Measurements from ENCODE around the gene RBM12.

Gene RBM12

DNA sequence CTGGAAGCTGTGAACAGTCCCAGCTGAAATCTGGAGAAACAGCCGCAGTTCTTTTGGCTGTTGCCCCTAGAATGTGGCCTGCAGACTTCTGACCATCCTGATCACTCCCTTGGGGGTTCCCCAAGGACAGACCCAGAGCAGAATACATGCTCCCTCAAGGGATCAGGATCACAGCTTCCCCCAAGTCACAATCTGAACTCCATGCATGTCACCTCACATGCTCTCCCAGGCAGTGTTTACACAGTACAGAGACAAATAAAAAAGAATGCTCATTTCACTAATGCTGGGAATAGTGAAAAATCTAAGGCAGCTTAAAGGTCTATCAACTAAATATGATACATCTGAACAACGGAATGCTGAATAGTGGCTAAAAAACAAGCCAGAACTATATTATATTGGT is 28.6 kb downstream of the RBM12 start:
- 100% methylated on average over 1 of the region's 2 CpGs for WGBS, 2 experiments (ENCODE audit: insufficient coverage in 2 of 2)
- no peak overlapping the region for H3K27ac ChIP-seq (ENCODE audit: low read depth, low read length, severe bottlenecking)
- H3K36me3 ChIP-seq (ENCODE audit: control insufficient read depth, insufficient read depth, low read length) = peaks cover 23% of the 10 kb centered on the region
- H3K4me3 ChIP-seq (ENCODE audit: extremely low read depth, insufficient read depth, low read length, poor library complexity, severe bottlenecking) = no peak overlapping the region
- no peaks in the 10 kb centered on the region for H3K9me3 ChIP-seq (ENCODE audit: control insufficient read depth, low read length)
- no peaks in the 10 kb centered on the region for H3K4me1 ChIP-seq (ENCODE audit: control insufficient read depth, insufficient read depth, low read length, poor library complexity, severe bottlenecking)

DNA sequence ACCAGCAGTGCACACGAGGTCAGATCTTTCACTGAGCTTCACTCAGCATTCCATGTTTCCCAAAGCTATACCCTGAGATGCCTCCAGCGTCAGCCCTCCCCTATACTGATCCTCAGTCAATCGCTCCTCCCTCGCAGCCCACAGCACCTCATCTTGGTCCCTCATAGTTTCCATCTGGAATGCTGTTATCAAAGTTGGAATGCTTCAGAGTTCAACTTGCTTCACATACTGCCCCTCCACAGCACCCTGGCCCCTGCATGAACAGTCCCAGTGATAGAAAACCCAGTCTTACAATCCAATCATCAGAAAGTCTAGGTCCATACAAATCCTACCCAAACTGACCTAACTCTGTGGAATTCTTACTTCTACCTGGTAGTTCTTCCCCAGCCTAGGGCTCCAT is 29.0 kb downstream of the RBM12 start:
- no peak overlapping the region for H3K27ac ChIP-seq (ENCODE audit: low read depth, low read length, severe bottlenecking)
- no peaks in the 10 kb centered on the region for H3K4me1 ChIP-seq (ENCODE audit: control insufficient read depth, insufficient read depth, low read length, poor library complexity, severe bottlenecking)
- WGBS, 2 experiments (ENCODE audit: insufficient coverage in 2 of 2) = 85 to 93% methylated on average over 4 of the region's 4 CpGs
- H3K9me3 ChIP-seq (ENCODE audit: control insufficient read depth, low read length) = no peaks in the 10 kb centered on the region
- H3K36me3 ChIP-seq (ENCODE audit: control insufficient read depth, insufficient read depth, low read length) = peaks cover 27% of the 10 kb centered on the region
- H3K4me3 ChIP-seq (ENCODE audit: extremely low read depth, insufficient read depth, low read length, poor library complexity, severe bottlenecking) = no peak overlapping the region

DNA sequence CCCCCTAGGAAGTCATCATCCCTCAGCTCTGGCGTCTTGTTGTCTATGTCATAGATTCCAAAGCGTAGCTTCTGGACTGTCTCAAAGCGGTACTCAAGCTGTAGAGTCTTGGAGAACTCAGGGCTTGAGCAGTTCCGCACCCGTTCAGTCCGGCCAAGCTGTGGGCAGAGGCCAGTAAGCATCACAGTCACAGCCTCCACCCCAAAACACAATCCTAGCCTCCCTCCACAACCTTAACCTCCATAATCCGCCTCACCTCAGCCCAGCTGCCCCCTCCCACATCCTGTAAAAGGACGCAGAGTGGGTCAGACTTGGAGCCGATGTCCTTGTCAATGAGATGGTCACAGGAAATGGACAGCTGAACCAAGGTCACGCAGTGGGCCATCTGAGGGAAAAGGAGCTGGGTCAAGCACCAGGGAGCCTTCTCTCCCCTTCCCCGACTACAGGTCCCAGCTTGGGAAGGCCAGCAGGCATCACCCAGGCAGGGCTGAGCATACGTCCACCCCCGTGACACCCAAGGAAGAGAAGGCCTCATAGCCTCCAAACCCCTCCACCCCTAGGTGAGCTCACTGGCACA is 32.1 kb downstream of the RBM12 start:
- no peaks in the 10 kb centered on the region for H3K4me1 ChIP-seq (ENCODE audit: control insufficient read depth, insufficient read depth, low read length, poor library complexity, severe bottlenecking)
- 93 to 100% methylated on average over 9 to 10 of the region's 13 CpGs for WGBS, 2 experiments (ENCODE audit: insufficient coverage in 2 of 2)
- H3K27ac ChIP-seq (ENCODE audit: low read depth, low read length, severe bottlenecking) = no peak overlapping the region
- H3K4me3 ChIP-seq (ENCODE audit: extremely low read depth, insufficient read depth, low read length, poor library complexity, severe bottlenecking) = no peak overlapping the region
- H3K9me3 ChIP-seq (ENCODE audit: control insufficient read depth, low read length) = no peaks in the 10 kb centered on the region
- H3K36me3 ChIP-seq (ENCODE audit: control insufficient read depth, insufficient read depth, low read length) = peaks cover 56% of the 10 kb centered on the region

GRCh38 chr20:35630636-35631035 is 34.1 kb downstream of the RBM12 start:
- Histone ChIP-seq H3K4me1 (ENCODE audit: control insufficient read depth, insufficient read depth, low read length, poor library complexity, severe bottlenecking) (no peaks in the 10 kb centered on the region), H3K36me3 (ENCODE audit: control insufficient read depth, insufficient read depth, low read length) (peaks cover 74% of the 10 kb centered on the region), H3K27ac (ENCODE audit: low read depth, low read length, severe bottlenecking) (no peak overlapping the region), H3K4me3 (ENCODE audit: extremely low read depth, insufficient read depth, low read length, poor library complexity, severe bottlenecking) (no peak overlapping the region), H3K9me3 (ENCODE audit: control insufficient read depth, low read length) (no peaks in the 10 kb centered on the region)
- WGBS, 2 experiments (ENCODE audit: insufficient coverage in 2 of 2) = 100% methylated on average over 3 to 4 of the region's 4 CpGs

- no peak overlapping the region for H3K27ac ChIP-seq (ENCODE audit: low read depth, low read length, severe bottlenecking)
- no peaks in the 10 kb centered on the region for H3K9me3 ChIP-seq (ENCODE audit: control insufficient read depth, low read length)
- 93 to 94% methylated on average over 10 of the region's 12 CpGs for WGBS, 2 experiments (ENCODE audit: insufficient coverage in 2 of 2)
- peaks cover 85% of the 10 kb centered on the region for H3K36me3 ChIP-seq (ENCODE audit: control insufficient read depth, insufficient read depth, low read length)
- H3K4me1 ChIP-seq (ENCODE audit: control insufficient read depth, insufficient read depth, low read length, poor library complexity, severe bottlenecking) = no peaks in the 10 kb centered on the region
- no peak overlapping the region for H3K4me3 ChIP-seq (ENCODE audit: extremely low read depth, insufficient read depth, low read length, poor library complexity, severe bottlenecking)
These were observed 35.1 kb downstream of the RBM12 start for GRCh38 chr20:35629427-35630145.

DNA sequence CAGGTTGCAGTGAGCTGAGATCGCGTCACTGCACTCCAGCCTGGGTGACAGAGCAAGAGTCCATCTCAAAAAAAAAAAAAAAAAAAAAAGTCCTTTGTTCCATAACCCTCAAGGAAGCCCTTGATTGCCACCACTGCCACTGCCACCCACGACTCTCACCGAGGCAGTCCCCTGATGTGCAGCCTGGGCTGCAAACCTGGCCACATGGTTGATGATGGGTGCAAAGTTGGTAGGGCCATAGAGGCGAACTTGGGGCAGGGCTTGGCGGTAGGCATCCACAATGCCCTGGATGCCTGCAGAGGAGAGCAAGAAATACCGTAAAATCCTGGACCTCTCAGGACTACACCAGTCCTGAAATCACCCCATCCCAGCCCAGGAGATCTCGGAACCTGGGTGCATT is 37.6 kb downstream of the RBM12 start:
- WGBS, 2 experiments (ENCODE audit: insufficient coverage in 2 of 2) = 99 to 100% methylated on average over 3 to 8 of the region's 8 CpGs
- peaks cover 82% of the 10 kb centered on the region for H3K36me3 ChIP-seq (ENCODE audit: control insufficient read depth, insufficient read depth, low read length)
- no peaks in the 10 kb centered on the region for H3K4me1 ChIP-seq (ENCODE audit: control insufficient read depth, insufficient read depth, low read length, poor library complexity, severe bottlenecking)
- no peak overlapping the region for H3K4me3 ChIP-seq (ENCODE audit: extremely low read depth, insufficient read depth, low read length, poor library complexity, severe bottlenecking)
- H3K27ac ChIP-seq (ENCODE audit: low read depth, low read length, severe bottlenecking) = no peak overlapping the region
- no peaks in the 10 kb centered on the region for H3K9me3 ChIP-seq (ENCODE audit: control insufficient read depth, low read length)

GRCh38 chr20:35626386-35627001 is 38.2 kb downstream of the RBM12 start:
- no peaks in the 10 kb centered on the region for H3K4me1 ChIP-seq (ENCODE audit: control insufficient read depth, insufficient read depth, low read length, poor library complexity, severe bottlenecking)
- 90 to 98% methylated on average over 9 to 11 of the region's 13 CpGs for WGBS, 2 experiments (ENCODE audit: insufficient coverage in 2 of 2)
- no peak overlapping the region for H3K27ac ChIP-seq (ENCODE audit: low read depth, low read length, severe bottlenecking)
- no peaks in the 10 kb centered on the region for H3K9me3 ChIP-seq (ENCODE audit: control insufficient read depth, low read length)
- no peak overlapping the region for H3K4me3 ChIP-seq (ENCODE audit: extremely low read depth, insufficient read depth, low read length, poor library complexity, severe bottlenecking)
- peaks cover 77% of the 10 kb centered on the region for H3K36me3 ChIP-seq (ENCODE audit: control insufficient read depth, insufficient read depth, low read length)

DNA sequence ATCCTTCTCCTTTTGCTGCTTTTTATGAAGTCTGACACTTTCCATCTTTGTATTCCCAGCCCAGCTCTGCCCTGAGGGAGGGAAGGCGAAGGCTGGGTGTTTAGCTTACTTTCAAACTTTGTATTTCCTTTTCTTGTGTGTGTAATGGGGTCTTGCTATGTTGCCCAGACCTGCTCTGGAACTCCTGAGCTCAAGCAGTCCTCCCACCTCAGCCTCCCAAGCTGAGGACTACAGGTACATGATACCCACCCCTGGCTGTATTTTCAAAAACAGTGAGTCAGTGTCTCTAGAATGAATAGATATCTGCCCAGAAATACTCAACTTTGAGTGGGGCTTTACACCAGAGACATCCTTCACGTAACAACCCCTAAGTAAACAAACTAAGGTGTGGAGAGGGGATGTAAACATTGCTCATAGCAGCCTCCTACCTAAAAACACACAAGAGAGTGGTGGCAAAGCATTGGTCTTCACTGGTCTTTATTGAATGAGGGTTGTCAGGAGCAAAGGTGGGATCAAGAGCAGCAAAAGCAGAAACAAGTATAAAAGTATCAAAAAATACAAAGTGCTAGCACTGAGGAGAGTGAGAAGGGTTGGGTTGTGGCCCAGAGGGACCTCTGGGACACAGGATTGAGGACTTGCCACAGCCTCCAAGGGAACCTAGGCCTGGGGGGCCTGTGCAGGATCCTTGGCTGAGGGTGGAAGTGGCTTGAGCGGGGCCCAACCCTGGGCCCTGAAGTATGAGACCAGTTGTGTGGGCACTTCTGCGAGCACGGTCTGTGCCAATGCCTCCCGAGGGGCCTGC is 38.9 kb downstream of the RBM12 start:
- peaks cover 75% of the 10 kb centered on the region for H3K36me3 ChIP-seq (ENCODE audit: control insufficient read depth, insufficient read depth, low read length)

GRCh38 chr20:35621560-35621946 is 43.1 kb downstream of the RBM12 start:
- 92% methylated on average over 2 of the region's 2 CpGs; no CpG with 5 or more reads in 1 of the 2 experiments for WGBS, 2 experiments (ENCODE audit: insufficient coverage in 2 of 2)
- H3K4me1 ChIP-seq (ENCODE audit: control insufficient read depth, insufficient read depth, low read length, poor library complexity, severe bottlenecking) = peaks cover 8% of the 10 kb centered on the region
- no peaks in the 10 kb centered on the region for H3K9me3 ChIP-seq (ENCODE audit: control insufficient read depth, low read length)
- no peak overlapping the region for H3K27ac ChIP-seq (ENCODE audit: low read depth, low read length, severe bottlenecking)
- peaks cover 38% of the 10 kb centered on the region for H3K36me3 ChIP-seq (ENCODE audit: control insufficient read depth, insufficient read depth, low read length)
- H3K4me3 ChIP-seq (ENCODE audit: extremely low read depth, insufficient read depth, low read length, poor library complexity, severe bottlenecking) = no peak overlapping the region

More for the DNA sequence above, 38.9 kb downstream of the RBM12 start:
- H3K9me3 ChIP-seq (ENCODE audit: control insufficient read depth, low read length) = no peaks in the 10 kb centered on the region
- H3K4me1 ChIP-seq (ENCODE audit: control insufficient read depth, insufficient read depth, low read length, poor library complexity, severe bottlenecking) = no peaks in the 10 kb centered on the region
- H3K27ac ChIP-seq (ENCODE audit: low read depth, low read length, severe bottlenecking) = no peak overlapping the region
- 91 to 98% methylated on average over 4 of the region's 6 CpGs for WGBS, 2 experiments (ENCODE audit: insufficient coverage in 2 of 2)
- no peak overlapping the region for H3K4me3 ChIP-seq (ENCODE audit: extremely low read depth, insufficient read depth, low read length, poor library complexity, severe bottlenecking)

- 94 to 100% methylated on average over 9 of the region's 11 CpGs for WGBS, 2 experiments (ENCODE audit: insufficient coverage in 2 of 2)
- peaks cover 32% of the 10 kb centered on the region for H3K36me3 ChIP-seq (ENCODE audit: control insufficient read depth, insufficient read depth, low read length)
- no peaks in the 10 kb centered on the region for H3K9me3 ChIP-seq (ENCODE audit: control insufficient read depth, low read length)
- H3K4me1 ChIP-seq (ENCODE audit: control insufficient read depth, insufficient read depth, low read length, poor library complexity, severe bottlenecking) = peaks cover 8% of the 10 kb centered on the region
- no peak overlapping the region for H3K4me3 ChIP-seq (ENCODE audit: extremely low read depth, insufficient read depth, low read length, poor library complexity, severe bottlenecking)
- H3K27ac ChIP-seq (ENCODE audit: low read depth, low read length, severe bottlenecking) = no peak overlapping the region
These were observed 43.7 kb downstream of the RBM12 start for GRCh38 chr20:35620818-35621559.

All from mesodermal cell (in vitro differentiated cells).